T47D (cell line): Measurements from ENCODE around the gene ETV6.
"Not testable (repeated sequence)": the region's sequence is repeated elsewhere in the genome, so short reads cannot be mapped to it uniquely, and the experiment has no call there.

ENCODE experiments used
- DNase-seq, 2 experiments: peaks; one replicate each; pipeline versions ENCODE4 v3.0.0 to v3.0.0-alpha.2; 2011 to 2012; ENCODE audit warnings: low read depth in 1 of 2, low spot score in 1 of 2
- JUND ChIP-seq: IDR thresholded peaks from 2 replicates; pipeline ENCODE4 v1.6.1; 2012; ENCODE audit warnings: low read depth
- in situ Hi-C: cut with HindIII; loops from 2 replicates; pipeline ENCODE4 v1.10.0; 2016; ENCODE audit warnings: low sequenced_read_pairs, low pct_unique_long_range_greater_than_20kb

ETV6 gene

DNA sequence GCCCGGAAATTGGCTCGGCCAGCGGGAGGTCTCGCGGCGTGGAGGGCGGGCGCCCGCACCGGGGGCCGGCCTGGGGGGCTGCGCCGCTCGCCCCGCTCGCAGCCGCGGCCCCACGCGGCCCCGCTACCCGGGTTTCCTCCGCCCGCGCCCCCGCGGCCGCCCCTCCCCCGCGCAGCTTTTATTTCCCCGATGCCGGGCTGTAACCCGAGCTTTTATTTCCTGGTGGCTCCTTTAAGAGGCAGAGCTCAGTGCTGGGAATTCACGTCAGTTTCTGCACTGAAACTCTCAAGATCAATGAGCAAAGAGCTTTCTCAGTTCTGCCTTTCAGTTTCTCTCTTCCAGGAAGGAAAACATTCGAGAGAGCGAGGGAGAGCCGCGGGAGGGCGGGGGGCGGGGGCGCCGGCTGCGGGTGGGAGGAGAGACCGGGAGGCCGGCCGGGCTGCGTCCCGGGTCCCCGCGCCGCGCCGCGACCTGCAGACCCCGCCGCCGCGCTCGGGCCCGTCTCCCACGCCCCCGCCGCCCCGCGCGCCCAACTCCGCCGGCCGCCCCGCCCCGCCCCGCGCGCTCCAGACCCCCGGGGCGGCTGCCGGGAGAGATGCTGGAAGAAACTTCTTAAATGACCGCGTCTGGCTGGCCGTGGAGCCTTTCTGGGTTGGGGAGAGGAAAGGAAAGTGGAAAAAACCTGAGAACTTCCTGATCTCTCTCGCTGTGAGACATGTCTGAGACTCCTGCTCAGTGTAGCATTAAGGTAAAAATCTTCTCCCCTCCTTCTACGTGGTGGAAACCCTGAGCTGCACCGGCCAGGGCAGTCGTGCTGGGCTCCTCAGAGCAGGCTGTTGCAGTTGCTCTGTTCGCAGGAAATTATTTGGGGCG lies at the start of gene ETV6:
TSS of gene ETV6 (plus strand) at position 262 of the 873 bp plus-strand sequence. CDS start at position 716, 454 bp downstream.
- peak; percentile 58 to 86 for DNase-seq
- TF ChIP-seq JUND, result no peak
- in situ Hi-C loops, result no loop called here

DNA sequence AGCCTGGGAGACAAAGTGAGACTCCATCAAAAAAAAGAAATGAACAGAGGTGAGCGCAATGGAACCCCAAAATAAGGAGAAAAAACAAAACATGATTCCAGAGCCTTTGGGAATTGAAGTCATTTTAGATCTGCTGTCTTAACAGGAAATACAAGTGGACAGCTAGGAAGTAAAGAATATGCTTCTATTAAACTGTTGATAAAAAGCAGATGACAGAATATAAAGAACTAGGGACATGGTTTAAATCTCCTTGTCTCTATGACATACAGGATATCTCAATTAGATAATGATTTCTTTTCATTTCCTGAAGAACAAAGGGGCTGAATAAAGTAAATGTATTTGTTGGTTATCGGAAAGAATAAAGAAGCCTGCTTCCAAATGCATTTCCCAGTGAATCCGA lies 49.3 kb upstream of the ETV6 start:
- no peak for TF ChIP-seq JUND
- in situ Hi-C loops, result no loop called here
- DNase-seq, result no peak

DNA sequence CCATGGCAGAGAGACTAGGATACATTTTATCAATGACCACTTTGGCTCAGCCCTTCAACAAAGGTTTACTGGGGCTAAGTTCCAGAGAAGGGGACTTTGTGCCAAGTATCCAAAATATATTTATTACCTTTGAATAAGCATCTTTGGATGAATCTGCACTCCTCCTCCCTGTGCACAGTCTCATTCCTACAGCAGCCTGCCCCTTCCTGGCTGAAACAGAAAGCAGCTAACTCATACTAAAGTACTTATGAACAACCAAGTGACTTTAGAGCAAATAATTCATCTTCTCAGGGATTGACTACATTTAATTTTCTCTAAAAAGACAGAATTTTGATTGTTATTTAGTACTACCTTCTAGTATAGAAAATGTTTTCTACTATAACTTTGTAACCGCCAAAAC lies 47.8 kb upstream of the ETV6 start:
- DNase-seq, result no peak
- no peak for TF ChIP-seq JUND
- in situ Hi-C loops, result no loop called here

DNA sequence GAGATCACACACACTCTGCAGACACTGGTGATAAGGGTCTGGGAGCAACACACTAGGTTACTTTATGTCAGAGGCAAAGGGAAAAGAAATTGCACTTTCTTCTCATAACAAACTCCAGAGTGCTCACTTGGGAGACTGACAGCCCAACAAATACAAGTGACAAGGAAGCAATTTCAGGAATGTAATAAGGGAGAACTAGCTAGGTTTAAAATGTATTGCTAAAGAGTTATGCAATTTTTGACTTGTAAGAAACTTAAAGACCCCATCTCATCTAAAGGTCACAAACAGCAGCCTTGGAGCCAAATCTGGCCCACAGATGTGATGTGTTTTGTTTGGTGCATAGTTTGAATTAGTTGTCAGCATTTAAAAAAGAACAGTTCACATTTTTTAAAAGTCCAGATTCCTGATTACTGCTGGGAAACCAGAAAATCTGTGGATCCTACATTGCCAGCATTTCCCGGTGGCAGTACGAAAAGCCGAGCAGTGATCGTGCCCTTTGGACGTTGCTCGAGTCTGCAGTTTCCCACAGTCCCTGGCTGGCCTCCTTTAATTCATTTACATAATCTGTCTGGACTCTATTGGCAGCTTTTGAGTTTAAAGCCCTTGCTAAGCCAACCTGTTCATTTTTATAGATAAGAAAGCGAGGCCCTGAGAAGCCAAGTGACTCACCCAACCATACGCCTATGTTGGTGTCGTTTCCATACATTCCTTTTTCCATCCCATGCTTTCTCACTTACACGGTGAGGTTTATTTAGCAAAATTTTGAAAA lies 42.0 kb upstream of the ETV6 start:
- in situ Hi-C loops, result no loop called here
- TF ChIP-seq JUND, result no peak
- DNase-seq, result no peak

DNA sequence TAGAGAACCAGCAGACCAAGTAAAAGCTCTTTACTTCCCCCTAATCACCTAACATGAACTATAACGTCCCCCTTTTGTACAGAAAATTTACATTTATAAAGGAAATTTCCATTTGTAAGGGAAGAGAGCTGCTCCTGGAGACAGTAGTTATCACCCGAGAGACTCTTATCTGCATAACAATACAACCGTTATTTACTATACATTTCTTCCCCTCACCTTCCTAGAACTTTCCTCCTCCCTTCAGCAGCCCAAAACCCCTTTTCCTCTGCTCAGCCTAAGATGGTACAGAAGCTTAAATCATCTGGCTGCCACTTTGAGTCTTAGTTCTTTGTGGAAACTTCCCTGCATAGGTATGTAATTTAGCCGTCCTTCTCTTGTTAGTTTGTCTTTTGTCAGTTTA lies 40.4 kb upstream of the ETV6 start:
- TF ChIP-seq JUND, result no peak
- in situ Hi-C loops, result no loop called here
- no peak for DNase-seq

DNA sequence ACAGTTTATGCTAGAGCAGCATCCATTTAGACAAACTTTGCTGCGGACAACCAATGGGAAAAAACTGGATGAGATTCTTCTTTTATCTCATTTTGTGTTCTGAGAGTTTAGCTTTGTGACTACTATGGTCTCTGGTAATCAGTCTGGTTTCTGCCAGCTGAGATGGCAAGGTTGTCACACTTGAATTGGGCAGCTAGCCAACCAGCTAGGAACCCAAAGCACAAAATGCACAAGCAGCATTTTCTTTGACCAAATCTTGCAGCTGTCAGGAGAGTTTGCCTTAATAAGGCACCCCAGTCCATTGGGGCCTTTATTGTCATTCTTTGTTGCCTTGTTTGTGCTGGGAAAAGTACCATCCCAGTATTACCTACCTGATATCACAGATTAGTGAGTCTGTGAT lies 34.0 kb upstream of the ETV6 start:
- TF ChIP-seq JUND, result no peak
- in situ Hi-C loops, result no loop called here
- no peak for DNase-seq

DNA sequence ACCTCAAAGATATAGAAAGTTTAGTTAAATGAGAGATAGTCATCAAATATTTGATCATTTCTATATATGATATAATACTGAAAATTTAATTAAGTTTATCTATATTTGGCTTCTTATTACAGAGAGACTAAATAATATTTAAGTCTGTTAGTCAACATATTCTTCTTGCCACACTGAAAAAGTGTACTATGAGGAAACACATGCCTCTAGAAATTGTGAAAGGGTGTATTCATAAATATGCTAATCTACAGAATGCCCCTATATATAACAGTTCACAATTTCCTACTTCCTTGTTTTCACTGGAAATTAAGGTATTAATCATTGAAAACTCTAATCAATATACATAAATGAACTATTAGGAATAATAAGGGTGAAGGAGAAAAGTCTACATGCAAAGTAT lies 31.4 kb upstream of the ETV6 start:
- DNase-seq, result no peak
- in situ Hi-C loops, result no loop called here
- no peak for TF ChIP-seq JUND

DNA sequence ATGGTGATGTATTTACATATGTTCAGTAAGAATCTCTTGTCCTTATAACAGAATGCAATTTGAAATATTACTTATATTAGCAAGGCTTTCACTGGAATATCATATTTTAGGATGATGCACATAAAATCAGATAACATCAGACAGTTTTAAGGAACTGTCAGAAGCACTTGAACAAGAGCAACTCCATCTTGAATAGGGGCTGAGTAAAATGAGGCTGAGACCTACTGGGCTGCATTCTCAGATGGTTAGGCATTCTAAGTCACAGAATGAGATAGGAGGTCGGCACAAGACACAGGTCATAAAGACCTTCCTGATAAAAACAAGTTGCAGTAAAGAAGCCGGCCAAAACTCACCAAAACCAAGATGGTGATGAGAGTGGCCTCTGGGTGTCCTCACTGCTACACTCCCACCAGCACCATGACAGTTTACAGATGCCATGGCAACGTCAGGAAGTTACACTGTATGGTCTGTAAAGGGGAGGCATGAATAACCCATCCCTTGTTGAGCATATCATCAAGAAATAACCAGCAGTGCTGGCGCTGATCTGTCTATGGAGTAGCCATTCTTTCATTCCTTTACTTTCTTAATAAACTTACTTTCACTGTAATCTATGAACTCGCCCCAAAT lies 27.6 kb upstream of the ETV6 start:
- no peak for DNase-seq
- in situ Hi-C loops, result no loop called here
- TF ChIP-seq JUND, result no peak

DNA sequence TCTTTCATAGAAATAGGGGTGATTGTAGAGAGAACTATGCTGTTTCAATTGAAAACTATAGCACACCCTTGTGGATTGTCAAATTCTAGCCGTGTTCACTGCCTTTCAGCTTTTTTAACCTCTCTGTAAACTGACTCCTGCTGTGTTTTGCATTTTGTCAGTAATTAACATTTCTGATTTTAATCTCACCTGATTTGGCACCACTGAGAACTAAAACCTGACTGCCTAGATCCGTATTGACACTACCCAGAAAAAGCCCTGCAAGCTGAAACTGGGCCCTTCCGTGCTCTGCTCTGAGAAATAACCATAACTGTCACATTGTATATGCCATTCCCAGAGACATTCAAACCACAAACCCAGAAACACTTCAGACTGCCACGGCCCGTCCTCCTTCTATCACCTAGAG lies 26.6 kb upstream of the ETV6 start:
- in situ Hi-C loops, result no loop called here
- peak in 1 of 2 experiments; percentile 36 for DNase-seq
- no peak for TF ChIP-seq JUND

DNA sequence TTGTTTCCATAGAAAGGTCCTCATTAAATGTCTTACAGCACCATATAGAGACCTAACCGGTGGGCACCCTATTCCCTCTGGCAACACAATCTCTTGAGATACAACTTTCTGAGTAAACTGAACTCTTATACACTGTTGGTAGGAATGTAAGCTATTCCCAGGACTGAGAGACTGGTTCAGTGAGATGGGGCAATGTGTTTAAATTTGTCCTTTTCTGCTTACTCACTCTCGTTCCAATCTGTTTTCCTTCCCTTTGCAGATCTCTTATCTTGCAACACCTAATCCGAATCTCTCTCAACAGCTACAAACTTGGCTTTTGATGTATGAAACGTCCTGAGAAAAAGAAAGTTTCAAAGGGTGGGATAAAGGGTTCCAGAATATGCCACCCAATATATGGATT lies 26.1 kb upstream of the ETV6 start:
- peak in 1 of 2 experiments; percentile 30 for DNase-seq
- in situ Hi-C loops, result no loop called here
- TF ChIP-seq JUND, result no peak

DNA sequence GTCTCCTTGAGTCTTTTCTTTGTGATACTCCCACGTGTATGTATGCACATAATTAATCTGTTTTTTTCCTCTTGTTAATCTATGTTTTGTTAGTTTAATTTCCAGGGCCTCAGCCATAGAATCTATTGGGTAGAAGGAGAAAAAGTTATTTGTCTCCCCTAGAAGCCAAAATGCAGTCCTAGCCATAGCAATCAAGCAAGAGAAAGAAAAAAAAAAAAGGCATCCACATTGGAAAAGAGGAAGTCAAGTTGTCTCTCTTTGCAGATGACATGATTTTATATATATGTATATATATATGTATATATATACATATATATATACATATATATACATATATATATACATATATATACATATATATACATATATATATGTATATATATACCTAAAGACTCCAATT lies 25.4 kb upstream of the ETV6 start:
- in situ Hi-C loops, result no loop called here
- no peak for TF ChIP-seq JUND
- no peak for DNase-seq

DNA sequence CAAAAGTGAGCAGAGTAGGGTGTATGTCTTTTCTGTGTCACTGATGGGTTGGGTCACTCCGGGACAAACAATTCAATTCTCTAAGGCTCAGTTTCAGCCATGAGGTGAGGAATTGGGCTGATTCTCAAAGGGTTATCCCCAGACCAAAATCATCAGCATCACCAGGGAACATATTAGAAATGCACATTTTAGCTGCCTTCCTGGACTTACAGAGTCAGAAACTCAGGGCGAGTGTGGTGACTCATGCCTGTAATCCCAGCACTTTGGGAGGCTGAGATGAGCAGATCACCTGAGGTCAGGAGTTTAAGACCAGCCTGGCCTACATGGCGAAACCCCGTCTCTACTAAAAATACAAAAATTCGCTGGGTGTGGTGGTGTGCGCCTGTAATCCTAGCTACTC lies 21.8 kb upstream of the ETV6 start:
- in situ Hi-C loops, DNase-seq: not testable (repeated sequence)

DNA sequence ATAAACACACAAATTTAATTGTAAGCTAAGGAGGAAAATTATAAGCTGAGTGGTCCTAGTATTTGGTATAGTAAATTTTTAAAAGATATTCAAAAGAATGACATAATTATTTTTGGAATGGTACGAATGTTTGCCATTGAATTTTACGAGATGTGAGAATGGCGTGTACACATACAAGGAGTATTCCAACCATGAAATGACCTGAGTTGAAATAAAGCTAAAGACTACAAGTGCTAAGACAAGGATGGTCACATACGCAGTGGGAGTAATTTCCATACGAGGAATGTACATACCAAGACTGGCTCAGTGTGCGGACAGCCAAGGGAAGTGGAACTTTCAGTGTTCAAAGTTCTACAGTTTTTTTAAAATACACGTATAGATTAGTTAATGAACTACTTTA lies 21.1 kb upstream of the ETV6 start:
- no peak for DNase-seq
- in situ Hi-C loops, result no loop called here
- no peak for TF ChIP-seq JUND
